Astrocyte of the cerebellum (primary cell): ENCODE data around the gene CHCHD6.

ENCODE experiments used
- DNase-seq: peaks from one replicate; pipeline ENCODE4 v3.0.0-alpha.2; 2011; ENCODE audit warnings: low read depth
- H3K4me3 ChIP-seq: 2 replicates; pipeline ENCODE4 v1.5.1; 2011; ENCODE audit warnings: mild to moderate bottlenecking, low read depth, low read length, moderate library complexity
- in situ Hi-C: cut with HindIII; loops from 2 replicates; pipeline ENCODE4 v1.10.0; 2017; ENCODE audit warnings: low sequenced_read_pairs
- TF ChIP-seq, protein P1 (sequence below): IDR thresholded peaks from 2 replicates; pipeline ENCODE4 v1.5.1; 2012; ENCODE audit warnings: low read length, low read depth, moderate library complexity, mild to moderate bottlenecking; ENCODE audit errors: missing control alignments

CHCHD6 gene

DNA sequence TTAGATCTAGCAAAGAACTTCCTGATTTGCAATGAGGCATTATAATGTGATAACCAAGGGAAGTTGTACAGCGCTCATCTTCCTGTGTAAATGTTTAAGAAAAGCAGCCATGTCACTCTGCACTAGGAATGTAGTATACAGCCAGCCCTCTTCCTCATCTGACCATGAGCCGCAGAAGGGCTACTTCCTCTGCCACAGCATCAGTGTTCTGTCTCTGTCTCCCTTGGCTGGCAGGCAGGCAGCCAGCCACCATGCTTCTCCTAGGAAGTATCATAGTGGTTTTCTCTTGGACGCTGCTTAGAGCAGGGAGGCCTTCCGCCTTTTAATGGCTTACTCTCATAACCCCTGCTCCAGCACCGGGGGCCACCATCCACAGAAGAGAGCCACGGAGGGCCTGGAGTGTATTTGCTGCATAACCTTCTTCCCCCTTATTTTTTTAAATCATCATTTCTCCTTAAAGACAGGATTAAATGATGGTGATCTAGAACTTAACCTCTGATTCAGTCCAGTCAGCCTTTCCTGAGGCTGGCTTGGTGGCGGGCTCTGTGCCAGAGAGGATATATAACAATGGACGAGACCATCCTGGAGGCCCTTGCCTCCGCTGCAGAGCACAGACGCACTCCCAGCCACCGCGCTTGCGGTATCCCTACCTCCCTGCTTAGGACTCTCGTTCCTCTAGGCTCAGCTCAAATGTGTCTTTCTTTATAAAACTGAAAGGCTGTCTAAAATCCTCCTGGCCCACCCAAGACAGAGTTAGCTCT lies 221.6 kb downstream of the CHCHD6 start:
- in situ Hi-C loops: no loop called here
- DNase-seq: no peak
- TF ChIP-seq, protein P1, sequence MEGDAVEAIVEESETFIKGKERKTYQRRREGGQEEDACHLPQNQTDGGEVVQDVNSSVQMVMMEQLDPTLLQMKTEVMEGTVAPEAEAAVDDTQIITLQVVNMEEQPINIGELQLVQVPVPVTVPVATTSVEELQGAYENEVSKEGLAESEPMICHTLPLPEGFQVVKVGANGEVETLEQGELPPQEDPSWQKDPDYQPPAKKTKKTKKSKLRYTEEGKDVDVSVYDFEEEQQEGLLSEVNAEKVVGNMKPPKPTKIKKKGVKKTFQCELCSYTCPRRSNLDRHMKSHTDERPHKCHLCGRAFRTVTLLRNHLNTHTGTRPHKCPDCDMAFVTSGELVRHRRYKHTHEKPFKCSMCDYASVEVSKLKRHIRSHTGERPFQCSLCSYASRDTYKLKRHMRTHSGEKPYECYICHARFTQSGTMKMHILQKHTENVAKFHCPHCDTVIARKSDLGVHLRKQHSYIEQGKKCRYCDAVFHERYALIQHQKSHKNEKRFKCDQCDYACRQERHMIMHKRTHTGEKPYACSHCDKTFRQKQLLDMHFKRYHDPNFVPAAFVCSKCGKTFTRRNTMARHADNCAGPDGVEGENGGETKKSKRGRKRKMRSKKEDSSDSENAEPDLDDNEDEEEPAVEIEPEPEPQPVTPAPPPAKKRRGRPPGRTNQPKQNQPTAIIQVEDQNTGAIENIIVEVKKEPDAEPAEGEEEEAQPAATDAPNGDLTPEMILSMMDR: no peak
- H3K4me3 ChIP-seq: no peak overlapping the region

DNA sequence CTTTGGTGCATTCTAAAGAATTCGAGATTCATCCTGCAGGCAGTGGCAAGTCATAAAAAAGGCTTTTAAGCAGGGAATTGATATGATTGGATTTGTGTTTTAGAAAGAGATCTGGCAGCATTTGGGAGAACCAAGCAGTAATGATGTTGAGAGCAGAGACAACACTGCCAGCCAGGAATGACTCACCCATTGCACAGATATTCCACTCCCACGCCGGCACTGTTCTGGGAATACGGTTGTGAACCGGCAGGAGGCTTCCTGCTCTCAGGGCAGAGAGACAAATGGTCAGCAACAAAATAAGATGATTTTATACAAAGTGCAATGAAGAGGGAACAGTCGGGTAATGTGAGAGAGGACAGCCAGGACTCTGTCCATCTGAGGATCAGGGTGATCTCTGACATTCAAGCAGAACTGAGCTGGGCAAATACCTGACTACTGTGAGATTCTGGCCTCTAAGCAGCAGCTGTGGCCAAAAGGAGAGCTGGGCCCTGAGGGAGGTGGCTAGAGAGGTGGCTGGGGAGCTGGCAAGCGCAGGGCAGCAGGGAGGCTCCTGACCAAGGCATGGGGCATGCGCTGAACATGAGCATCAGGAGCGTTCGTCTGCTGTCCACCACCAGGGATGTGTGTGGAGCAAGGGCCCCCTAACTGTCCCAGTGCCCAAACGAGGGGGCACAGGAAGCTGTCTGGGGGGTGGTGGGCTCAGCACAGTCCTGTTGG lies 222.8 kb downstream of the CHCHD6 start:
- in situ Hi-C loops: no loop called here
- TF ChIP-seq, protein P1: peak; percentile 40
- H3K4me3 ChIP-seq: no peak overlapping the region
- DNase-seq: peak; percentile 64

DNA sequence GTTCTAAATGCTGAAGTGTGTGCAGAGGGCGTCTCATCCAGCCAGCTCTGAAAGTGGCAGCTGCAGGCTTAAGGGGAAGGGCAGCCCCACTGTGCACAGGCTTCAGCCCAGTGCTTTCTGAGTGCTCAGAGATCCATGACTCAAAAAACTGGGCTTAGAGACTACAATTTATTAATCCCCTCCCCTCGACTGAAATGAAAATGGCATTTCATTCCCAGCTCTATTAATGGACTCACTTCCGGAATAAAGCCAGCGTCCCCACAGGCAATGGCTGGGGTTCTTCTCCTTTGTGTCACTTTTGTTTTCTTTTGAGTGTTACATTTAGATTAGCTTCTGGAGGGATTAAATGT lies 223.3 kb downstream of the CHCHD6 start:
- DNase-seq: no peak
- in situ Hi-C loops: no loop called here
- H3K4me3 ChIP-seq: no peak overlapping the region
- TF ChIP-seq, protein P1: no peak

DNA sequence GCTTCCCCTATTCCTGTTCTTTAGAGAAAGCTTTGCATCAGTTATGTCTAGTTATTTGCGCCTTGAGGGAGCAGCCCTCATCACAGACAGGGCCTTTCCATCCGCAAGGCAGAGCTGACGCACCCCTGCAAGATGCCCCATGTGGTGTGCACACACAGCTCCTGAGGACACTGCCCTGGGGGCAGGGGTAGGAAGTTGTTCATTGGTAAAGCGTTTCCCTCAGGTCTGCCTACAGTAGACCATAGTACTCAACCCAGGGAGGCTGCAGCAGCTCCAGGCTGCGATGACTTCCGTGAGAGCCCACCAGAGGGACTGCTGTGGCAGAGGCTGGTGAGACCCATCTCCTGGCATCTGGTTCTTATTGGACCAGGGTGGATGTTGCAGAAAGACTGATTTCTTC lies 223.8 kb downstream of the CHCHD6 start:
- no peak overlapping the region for H3K4me3 ChIP-seq
- in situ Hi-C loops: no loop called here
- no peak for DNase-seq
- TF ChIP-seq, protein P1: no peak

- no peak overlapping the region for H3K4me3 ChIP-seq
- TF ChIP-seq, protein P1: no peak
These were observed 225.0 kb downstream of the CHCHD6 start for GRCh38 chr3:126928921-126929474.

GRCh38 chr3:126930936-126931600 lies 227.0 kb downstream of the CHCHD6 start:
- TF ChIP-seq, protein P1: no peak
- DNase-seq: no peak
- no peak overlapping the region for H3K4me3 ChIP-seq
- in situ Hi-C loops: no loop called here

More at GRCh38 chr3:126928921-126929474, 225.0 kb downstream of the CHCHD6 start:
- in situ Hi-C loops: no loop called here
- DNase-seq: no peak
